Measurements from ENCODE around the gene S100A9.
"Not testable (repeated sequence)": the region's sequence is repeated elsewhere in the genome, so short reads cannot be mapped to it uniquely, and the experiment has no call there.

Gene S100A9

GRCh38 chr1:153357853-153358690 lies at the start of gene S100A9:
Gene S100A9, plus strand, starts transcription at chr1:153357854. Its CDS starts 430 bp downstream, at chr1:153358284.
- DNase-seq: no peak

GRCh38 chr1:153308540-153308939 lies 49.1 kb upstream of the S100A9 start:
- DNase-seq: no peak

GRCh38 chr1:153309441-153309840 lies 48.2 kb upstream of the S100A9 start:
- DNase-seq: no peak

GRCh38 chr1:153310526-153310925 lies 47.1 kb upstream of the S100A9 start:
- no peak for DNase-seq

GRCh38 chr1:153312570-153313186 lies 45.0 kb upstream of the S100A9 start, which contains the start of gene PGLYRP3:
Gene PGLYRP3, minus strand, starts transcription at chr1:153312952. Its CDS starts 2,287 bp downstream, at chr1:153310665.
- no peak for DNase-seq

- no peak for DNase-seq
Observed at GRCh38 chr1:153313288-153313687, 44.4 kb upstream of the S100A9 start.

- not testable (repeated sequence) for DNase-seq
Observed at GRCh38 chr1:153314388-153314787, 43.3 kb upstream of the S100A9 start.

- DNase-seq: not testable (repeated sequence)
Observed at GRCh38 chr1:153316013-153316412, 41.6 kb upstream of the S100A9 start.

GRCh38 chr1:153318145-153318544 lies 39.5 kb upstream of the S100A9 start:
- not testable (repeated sequence) for DNase-seq

GRCh38 chr1:153322568-153322967 lies 35.1 kb upstream of the S100A9 start:
- no peak for DNase-seq

- no peak for DNase-seq
Observed at GRCh38 chr1:153324912-153325311, 32.7 kb upstream of the S100A9 start.

- DNase-seq: no peak
Observed at GRCh38 chr1:153333902-153334301, 23.8 kb upstream of the S100A9 start.

- DNase-seq: no peak
Observed at GRCh38 chr1:153336650-153337049, 21.0 kb upstream of the S100A9 start.

GRCh38 chr1:153337980-153338853 lies 19.4 kb upstream of the S100A9 start:
- no peak for DNase-seq

GRCh38 chr1:153339802-153340201 lies 17.9 kb upstream of the S100A9 start:
- no peak for DNase-seq

- DNase-seq: no peak
Observed at GRCh38 chr1:153340356-153340755, 17.3 kb upstream of the S100A9 start.

- no peak for DNase-seq
Observed at GRCh38 chr1:153341431-153341934, 16.2 kb upstream of the S100A9 start.

- no peak for DNase-seq
Observed at GRCh38 chr1:153342178-153342577, 15.5 kb upstream of the S100A9 start.

- DNase-seq: no peak
Observed at GRCh38 chr1:153343040-153343681, 14.5 kb upstream of the S100A9 start.

GRCh38 chr1:153343811-153344717 lies 13.6 kb upstream of the S100A9 start:
- no peak for DNase-seq

- no peak for DNase-seq
Observed at GRCh38 chr1:153344718-153345025, 13.0 kb upstream of the S100A9 start.

All from DMS53 (cell line).